NOMO-1 (cell line): ENCODE data around the gene NECTIN2.
"Not testable (repeated sequence)": the region's sequence is repeated elsewhere in the genome, so short reads cannot be mapped to it uniquely, and the experiment has no call there.

Experiments used
- DNase-seq, 2 experiments: peaks; one replicate each; lab custom pipeline; 2025; ENCODE audit not compliant: unreplicated experiment in 2 of 2; lab: John Stamatoyannopoulos, UW

NECTIN2 gene

DNA sequence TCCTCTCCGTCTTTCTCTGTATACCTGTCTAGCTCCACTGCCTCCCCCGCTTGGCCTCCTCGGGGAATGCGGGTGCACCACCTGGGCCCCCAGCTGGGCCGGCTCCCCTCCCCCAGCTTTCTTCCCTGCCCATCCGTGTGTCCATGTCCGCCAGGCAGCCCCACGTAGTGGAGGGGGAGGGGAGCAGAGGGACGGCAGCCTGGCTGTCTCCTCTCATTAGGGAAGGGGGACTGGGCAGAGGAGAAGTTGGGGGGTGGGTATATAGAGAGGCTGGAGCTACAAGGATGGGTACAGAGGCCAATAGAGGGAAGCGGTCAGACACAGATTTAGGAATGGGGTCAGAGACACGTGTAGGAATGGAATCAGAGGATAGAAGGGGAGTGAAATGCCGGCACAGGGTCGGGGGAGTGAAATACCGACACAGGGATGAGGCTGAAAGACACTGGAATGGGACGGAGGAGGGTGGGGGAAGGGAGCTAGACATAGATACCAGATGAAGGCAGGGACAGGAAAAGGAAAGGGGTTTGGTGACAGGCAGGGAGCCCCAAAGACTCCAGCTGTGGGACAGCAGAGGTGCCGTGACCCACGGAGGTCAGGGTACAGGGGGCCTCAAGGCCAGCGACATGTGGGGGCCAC lies 2.8 kb downstream of the NECTIN2 start:
- no peak for DNase-seq

DNA sequence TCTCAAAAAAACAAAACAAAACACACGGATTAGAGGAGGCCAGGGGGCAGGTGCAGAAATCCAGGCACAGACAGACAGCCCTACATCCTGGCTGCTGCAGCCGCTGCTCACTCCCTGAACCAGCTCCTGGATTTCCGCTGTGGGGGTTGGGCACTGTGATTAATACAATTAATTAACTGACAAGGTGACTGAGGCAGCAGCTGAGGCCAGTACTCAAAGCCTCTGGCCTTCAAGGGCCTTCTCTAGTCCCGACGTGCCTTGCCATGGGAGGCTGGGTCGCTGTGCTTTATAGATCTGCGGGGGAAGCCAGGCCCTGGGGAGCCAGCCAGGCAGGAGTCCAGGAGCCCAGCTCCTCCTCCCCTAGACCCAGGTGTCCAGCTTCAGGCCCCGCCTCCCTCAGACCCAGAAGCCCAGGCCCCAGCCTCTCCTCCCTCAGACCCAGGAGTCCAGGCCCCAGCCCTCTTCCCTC lies 4.6 kb downstream of the NECTIN2 start:
- no peak for DNase-seq

- DNase-seq, result no peak
Measured at GRCh38 chr19:44851427-44851826, 5.3 kb downstream of the NECTIN2 start.

GRCh38 chr19:44855606-44856005 lies 9.5 kb downstream of the NECTIN2 start:
- DNase-seq, result no peak

- DNase-seq, result peak; percentile 44 to 72
Measured at GRCh38 chr19:44856421-44857083, 10.5 kb downstream of the NECTIN2 start.

- DNase-seq, result no peak
Measured at GRCh38 chr19:44857837-44858236, 11.7 kb downstream of the NECTIN2 start.

DNA sequence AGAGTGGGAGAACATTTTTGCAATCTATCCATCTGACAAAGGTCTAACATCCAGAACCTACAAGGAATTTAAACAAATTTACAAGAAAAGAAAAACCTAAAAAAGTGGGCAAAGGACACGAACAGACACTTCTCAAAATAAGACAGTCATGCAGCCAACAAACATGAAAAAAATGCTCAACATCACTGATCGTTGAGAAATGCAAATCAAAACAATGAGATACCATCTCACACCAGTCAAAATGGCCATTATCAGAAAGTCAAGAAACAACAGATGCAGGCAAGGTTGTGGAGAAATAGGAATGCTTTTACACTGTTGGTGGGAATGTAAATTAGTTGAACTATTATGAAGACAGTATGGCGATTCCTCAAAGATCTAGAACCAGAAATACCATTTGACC lies 15.5 kb downstream of the NECTIN2 start:
- DNase-seq, result not testable (repeated sequence)

GRCh38 chr19:44863990-44864389 lies 17.9 kb downstream of the NECTIN2 start:
- no peak for DNase-seq

GRCh38 chr19:44865196-44865767 lies 19.2 kb downstream of the NECTIN2 start:
- DNase-seq, result no peak

- no peak for DNase-seq
Measured at GRCh38 chr19:44866664-44867063, 20.6 kb downstream of the NECTIN2 start.

- no peak for DNase-seq
Measured at GRCh38 chr19:44867578-44867977, 21.5 kb downstream of the NECTIN2 start.

GRCh38 chr19:44869733-44870470 lies 23.8 kb downstream of the NECTIN2 start:
- DNase-seq, result peak in 1 of 2 experiments; percentile 22

GRCh38 chr19:44871809-44872208 lies 25.7 kb downstream of the NECTIN2 start:
- no peak for DNase-seq

DNA sequence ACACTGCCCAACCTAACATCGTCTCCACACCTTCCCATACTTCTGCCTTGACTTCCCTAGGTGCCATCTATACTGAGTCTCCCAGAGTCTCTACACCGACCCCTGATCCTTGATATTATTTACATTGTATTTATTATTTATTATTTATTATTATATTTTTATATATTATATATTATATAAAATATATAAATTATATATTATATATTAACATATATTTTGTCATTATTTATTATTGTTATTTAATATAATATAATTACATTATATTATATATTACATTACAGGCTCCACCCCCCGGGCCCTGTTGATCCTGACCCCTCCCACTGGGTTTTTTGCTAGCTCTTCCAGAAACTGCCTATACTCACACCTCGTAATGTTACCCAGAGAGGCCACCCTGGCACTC lies 26.6 kb downstream of the NECTIN2 start:
- no peak for DNase-seq

DNA sequence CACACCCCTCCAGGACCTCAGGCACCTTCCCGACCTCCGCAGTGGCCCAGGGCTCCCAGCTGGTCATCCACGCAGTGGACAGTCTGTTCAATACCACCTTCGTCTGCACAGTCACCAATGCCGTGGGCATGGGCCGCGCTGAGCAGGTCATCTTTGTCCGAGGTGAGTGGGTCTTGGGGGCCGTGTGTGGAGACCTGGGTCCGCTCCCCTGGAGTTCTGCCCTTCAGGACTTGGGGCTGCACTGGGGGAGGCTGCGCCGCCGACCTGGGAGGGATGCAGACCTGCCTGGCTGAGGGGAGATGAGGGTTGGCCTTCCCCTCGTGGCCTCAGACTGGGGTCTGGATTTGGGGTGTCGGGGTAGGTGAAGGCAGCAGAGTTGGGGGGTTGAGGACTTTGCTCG lies 28.2 kb downstream of the NECTIN2 start:
- no peak for DNase-seq

DNA sequence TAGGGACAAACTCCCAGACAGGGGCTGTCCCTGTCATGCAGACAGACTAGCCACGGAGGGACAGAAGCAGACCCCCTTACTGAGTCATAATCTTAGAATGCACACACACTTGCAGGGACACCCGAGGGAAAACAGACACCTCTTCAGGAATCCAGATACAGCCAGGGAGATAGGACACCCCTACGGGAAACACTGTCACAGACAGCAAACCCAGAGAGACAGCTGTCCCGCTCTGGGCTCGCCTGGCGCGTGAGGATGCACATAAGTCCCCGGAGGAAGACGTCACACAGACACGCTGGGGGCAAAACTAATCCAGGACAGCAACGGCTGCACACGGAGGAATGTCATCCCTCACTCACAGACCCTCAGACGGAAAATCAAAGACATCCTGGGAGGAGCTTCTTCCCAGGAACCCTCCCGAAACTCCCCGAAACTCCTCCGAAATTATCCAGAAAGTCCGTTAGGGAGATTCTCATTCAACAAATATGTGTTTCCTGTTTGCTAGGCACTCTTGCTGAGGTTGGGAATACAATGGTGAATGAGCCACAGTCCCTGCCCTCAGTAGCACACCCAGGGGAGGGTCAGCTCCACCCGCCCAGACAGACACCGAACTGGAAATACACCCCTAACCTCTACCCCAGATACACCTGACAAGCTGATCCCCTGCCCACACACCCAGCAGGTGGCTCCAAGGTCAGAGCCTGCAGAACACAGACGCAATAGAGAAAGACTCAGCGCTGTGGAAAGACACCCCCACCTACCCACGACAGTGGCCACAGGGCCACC lies 29.8 kb downstream of the NECTIN2 start:
- no peak for DNase-seq

- no peak for DNase-seq
Measured at GRCh38 chr19:44876930-44877535, 30.9 kb downstream of the NECTIN2 start.

DNA sequence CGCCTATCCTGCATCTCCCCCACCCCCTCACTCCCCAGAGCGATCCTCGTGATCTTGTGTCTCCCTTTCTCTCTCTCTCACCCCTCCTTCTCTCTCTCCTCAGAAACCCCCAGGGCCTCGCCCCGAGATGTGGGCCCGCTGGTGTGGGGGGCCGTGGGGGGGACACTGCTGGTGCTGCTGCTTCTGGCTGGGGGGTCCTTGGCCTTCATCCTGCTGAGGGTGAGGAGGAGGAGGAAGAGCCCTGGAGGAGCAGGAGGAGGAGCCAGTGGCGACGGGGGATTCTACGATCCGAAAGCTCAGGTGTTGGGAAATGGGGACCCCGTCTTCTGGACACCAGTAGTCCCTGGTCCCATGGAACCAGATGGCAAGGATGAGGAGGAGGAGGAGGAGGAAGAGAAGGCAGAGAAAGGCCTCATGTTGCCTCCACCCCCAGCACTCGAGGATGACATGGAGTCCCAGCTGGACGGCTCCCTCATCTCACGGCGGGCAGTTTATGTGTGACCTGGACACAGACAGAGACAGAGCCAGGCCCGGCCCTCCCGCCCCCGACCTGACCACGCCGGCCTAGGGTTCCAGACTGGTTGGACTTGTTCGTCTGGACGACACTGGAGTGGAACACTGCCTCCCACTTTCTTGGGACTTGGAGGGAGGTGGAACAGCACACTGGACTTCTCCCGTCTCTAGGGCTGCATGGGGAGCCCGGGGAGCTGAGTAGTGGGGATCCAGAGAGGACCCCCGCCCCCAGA lies 32.2 kb downstream of the NECTIN2 start:
- DNase-seq, result no peak

GRCh38 chr19:44879309-44880065 lies 33.4 kb downstream of the NECTIN2 start:
- DNase-seq, result no peak
